GM12875 (cell line): ENCODE measurements around the gene PARN.

Experiments used
- H3K4me3 ChIP-seq: one replicate; pipeline ENCODE4 v1.5.1; 2011; ENCODE audit warnings: low read depth, low read length, control low read depth
- CTCF ChIP-seq: IDR thresholded peaks from 2 replicates; pipeline ENCODE4 v1.5.1; 2011; ENCODE audit warnings: low read depth, mild to moderate bottlenecking, control low read depth, inconsistent platforms, low read length, moderate library complexity, borderline replicate concordance; ENCODE audit not compliant: insufficient read depth

Gene PARN

GRCh38 chr16:14566599-14566998, 63.5 kb downstream of the PARN start:
- H3K4me3 ChIP-seq: no peak overlapping the region
- TF ChIP-seq CTCF: no peak

- TF ChIP-seq CTCF: no peak
- no peak overlapping the region for H3K4me3 ChIP-seq
Measured at GRCh38 chr16:14565688-14566025, 64.4 kb downstream of the PARN start.

GRCh38 chr16:14564861-14565687, 65.0 kb downstream of the PARN start:
- H3K4me3 ChIP-seq: no peak overlapping the region
- TF ChIP-seq CTCF: no peak

GRCh38 chr16:14564323-14564722, 65.7 kb downstream of the PARN start:
- no peak overlapping the region for H3K4me3 ChIP-seq
- TF ChIP-seq CTCF: no peak

- TF ChIP-seq CTCF: no peak
- no peak overlapping the region for H3K4me3 ChIP-seq
Measured at GRCh38 chr16:14562691-14563491, 67.2 kb downstream of the PARN start.

- TF ChIP-seq CTCF: no peak
- no peak overlapping the region for H3K4me3 ChIP-seq
Measured at GRCh38 chr16:14560523-14560922, 69.5 kb downstream of the PARN start.
